ENCODE data around the gene ANKH.

- TF ChIP-seq POLR2AphosphoS5 (IDR thresholded peaks at IDR 0.05) (no peak), CTCF (IDR thresholded peaks at IDR 0.05) (no peak)
These were observed 208.8 kb downstream of the ANKH start for GRCh38 chr5:14662721-14663260.

Data from prostate gland (tissue), 2 donors.